Activated CD8-positive, alpha-beta T cell treated with anti-CD3 and anti-CD28 coated beads, Interleukin-2, amount 10 ng/mL, durations not matched to agents 7 days and 5 days (primary cell): ENCODE results near the gene KIF5B. TPM values are rescaled to one million over a fixed set of nuclear protein-coding genes. Genes with fewer than 3 reads are reported as not detected.
A peak's percentile ranks its signal among the peaks of the same experiment; 100 is the strongest.
"Not testable (repeated sequence)": the region's sequence is repeated elsewhere in the genome, so short reads cannot be mapped to it uniquely, and the experiment has no call there.

Experiments
- ATAC-seq: fragments of 150-1000 bp; cut with Tn5 transposase; one replicate; pipeline ENCODE4 v1.10.0; 2021; ENCODE audit warnings: moderate library complexity
- CTCF ChIA-PET: fragments of 350-600 bp; sonication (Branson Sonifier 250); formaldehyde crosslinking; loops from one replicate; lab custom pipeline; 2021; ENCODE audit warnings: antibody characterized with exemption; lab: Charles Lee
- POLR2A ChIA-PET: fragments of 350-600 bp; sonication (Branson Sonifier 250); formaldehyde crosslinking; loops from one replicate; lab custom pipeline; 2021; ENCODE audit warnings: antibody characterized with exemption; lab: Charles Lee
- DNase-seq: peaks from one replicate; pipeline ENCODE4 v3.0.0-alpha.2; 2020
- H3K27ac Mint-ChIP-seq: one replicate; pipeline ENCODE4 v1.8.0; 2021; ENCODE audit warnings: mild to moderate bottlenecking, mixed read lengths
- H3K27me3 Mint-ChIP-seq: one replicate; pipeline ENCODE4 v1.8.0; 2021; ENCODE audit warnings: low read depth, mixed read lengths
- H3K36me3 Mint-ChIP-seq: one replicate; pipeline ENCODE4 v1.8.0; 2021; ENCODE audit warnings: low read depth, mixed read lengths
- H3K4me1 Mint-ChIP-seq: one replicate; pipeline ENCODE4 v1.8.0; 2021; ENCODE audit warnings: low read depth, mixed read lengths
- H3K4me3 Mint-ChIP-seq: one replicate; pipeline ENCODE4 v1.8.0; 2021; ENCODE audit warnings: mild to moderate bottlenecking, mixed read lengths
- H3K9me3 Mint-ChIP-seq: one replicate; pipeline ENCODE4 v1.8.0; 2022; ENCODE audit warnings: mixed read lengths; ENCODE audit not compliant: insufficient read depth
- total RNA-seq, 2 experiments: library from RNA; stranded (reverse); gene quantifications; one replicate each; pipeline ENCODE4 v1.2.3, GENCODE V29; 2021

The KIF5B gene
- total RNA-seq, 2 experiments from 2014 or later = 57.8 to 61.5 TPM

GRCh38 chr10:32077896-32078485 lies 21.8 kb upstream of the KIF5B start:
- POLR2A ChIA-PET = no interaction called here
- DNase-seq = no peak
- no peak for ATAC-seq
- no peak overlapping the region for H3K27ac Mint-ChIP-seq
- peaks cover 12% of the 10 kb centered on the region for H3K27me3 Mint-ChIP-seq
- CTCF ChIA-PET = no interaction called here
- no peaks in the 10 kb centered on the region for H3K36me3 Mint-ChIP-seq
- H3K4me1 Mint-ChIP-seq = no peaks in the 10 kb centered on the region
- no peaks in the 10 kb centered on the region for H3K9me3 Mint-ChIP-seq
- no peak overlapping the region for H3K4me3 Mint-ChIP-seq

GRCh38 chr10:32073659-32074058 lies 17.4 kb upstream of the KIF5B start:
- H3K27me3 Mint-ChIP-seq = peaks cover 12% of the 10 kb centered on the region
- ChIA-PET CTCF (no interaction called here), POLR2A (interaction anchor here (0.7 kb wide), 1 partner anchor 17 kb away, joined by 3 read pairs; the partner anchor contains the start of gene KIF5B)
- H3K27ac Mint-ChIP-seq = no peak overlapping the region
- no peak for ATAC-seq
- no peak overlapping the region for H3K4me3 Mint-ChIP-seq
- no peak for DNase-seq
- no peaks in the 10 kb centered on the region for H3K36me3 Mint-ChIP-seq
- H3K4me1 Mint-ChIP-seq = no peaks in the 10 kb centered on the region
- H3K9me3 Mint-ChIP-seq = no peaks in the 10 kb centered on the region

- Mint-ChIP-seq H3K4me1 (no peaks in the 10 kb centered on the region), H3K36me3 (no peaks in the 10 kb centered on the region), H3K27me3 (peaks cover 12% of the 10 kb centered on the region), H3K27ac (no peak overlapping the region), H3K4me3 (no peak overlapping the region), H3K9me3 (no peaks in the 10 kb centered on the region)
- ChIA-PET CTCF (no interaction called here), POLR2A (interaction anchor here (0.7 kb wide), 1 partner anchor 17 kb away, joined by 3 read pairs; the partner anchor contains the start of gene KIF5B)
- ATAC-seq (no peak), DNase-seq (no peak)
These were observed 16.9 kb upstream of the KIF5B start for GRCh38 chr10:32073128-32073527.

- POLR2A ChIA-PET = no interaction called here
- Mint-ChIP-seq H3K27ac (no peak overlapping the region), H3K27me3 (peaks cover 12% of the 10 kb centered on the region), H3K9me3 (no peaks in the 10 kb centered on the region), H3K36me3 (no peaks in the 10 kb centered on the region), H3K4me3 (no peak overlapping the region), H3K4me1 (no peaks in the 10 kb centered on the region)
- no peak for DNase-seq
- ATAC-seq = no peak
- CTCF ChIA-PET = no interaction called here
These were observed 16.0 kb upstream of the KIF5B start for GRCh38 chr10:32072025-32072800.

GRCh38 chr10:32070645-32071044 lies 14.4 kb upstream of the KIF5B start:
- H3K4me3 Mint-ChIP-seq = no peak overlapping the region
- DNase-seq (no peak), ATAC-seq (no peak)
- H3K27me3 Mint-ChIP-seq = peaks cover 12% of the 10 kb centered on the region
- no peaks in the 10 kb centered on the region for H3K9me3 Mint-ChIP-seq
- POLR2A ChIA-PET = no interaction called here
- H3K4me1 Mint-ChIP-seq = no peaks in the 10 kb centered on the region
- no peaks in the 10 kb centered on the region for H3K36me3 Mint-ChIP-seq
- H3K27ac Mint-ChIP-seq = no peak overlapping the region
- CTCF ChIA-PET = no interaction called here

- ChIA-PET CTCF (no interaction called here), POLR2A (no interaction called here)
- Mint-ChIP-seq H3K4me1 (no peaks in the 10 kb centered on the region), H3K9me3 (no peaks in the 10 kb centered on the region), H3K4me3 (no peak overlapping the region), H3K27me3 (peaks cover 4% of the 10 kb centered on the region), H3K27ac (no peak overlapping the region), H3K36me3 (no peaks in the 10 kb centered on the region)
- ATAC-seq (no peak), DNase-seq (no peak)
These were observed 12.3 kb upstream of the KIF5B start for GRCh38 chr10:32068569-32068968.

GRCh38 chr10:32067931-32068330 lies 11.7 kb upstream of the KIF5B start:
- DNase-seq, H3K36me3 Mint-ChIP-seq, CTCF ChIA-PET, H3K4me3 Mint-ChIP-seq, ATAC-seq, POLR2A ChIA-PET, H3K4me1 Mint-ChIP-seq, H3K27me3 Mint-ChIP-seq, H3K27ac Mint-ChIP-seq, H3K9me3 Mint-ChIP-seq: not testable (repeated sequence)

GRCh38 chr10:32065856-32066255 lies 9.6 kb upstream of the KIF5B start:
- no peaks in the 10 kb centered on the region for H3K4me1 Mint-ChIP-seq
- DNase-seq (no peak), ATAC-seq (no peak)
- POLR2A ChIA-PET = no interaction called here
- peaks cover 6% of the 10 kb centered on the region for H3K27me3 Mint-ChIP-seq
- no peak overlapping the region for H3K4me3 Mint-ChIP-seq
- no peaks in the 10 kb centered on the region for H3K36me3 Mint-ChIP-seq
- no peaks in the 10 kb centered on the region for H3K9me3 Mint-ChIP-seq
- no peak overlapping the region for H3K27ac Mint-ChIP-seq
- CTCF ChIA-PET = no interaction called here

GRCh38 chr10:32061440-32061839 lies 5.2 kb upstream of the KIF5B start:
- H3K9me3 Mint-ChIP-seq = no peaks in the 10 kb centered on the region
- H3K4me3 Mint-ChIP-seq = no peak overlapping the region
- DNase-seq = no peak
- no peak for ATAC-seq
- no peak overlapping the region for H3K27ac Mint-ChIP-seq
- no peaks in the 10 kb centered on the region for H3K36me3 Mint-ChIP-seq
- H3K27me3 Mint-ChIP-seq = peaks cover 6% of the 10 kb centered on the region
- ChIA-PET CTCF (no interaction called here), POLR2A (no interaction called here)
- H3K4me1 Mint-ChIP-seq = peaks cover 11% of the 10 kb centered on the region

- DNase-seq (no peak), ATAC-seq (no peak)
- no peaks in the 10 kb centered on the region for H3K9me3 Mint-ChIP-seq
- ChIA-PET CTCF (interaction anchor here (1.2 kb wide), 1 partner anchor 9 kb away, joined by 3 read pairs; no protein-coding TSS in a partner anchor), POLR2A (no interaction called here)
- peaks cover 6% of the 10 kb centered on the region for H3K27me3 Mint-ChIP-seq
- peaks cover 2% of the 10 kb centered on the region for H3K36me3 Mint-ChIP-seq
- peaks cover 12% of the 10 kb centered on the region for H3K4me1 Mint-ChIP-seq
- no peak overlapping the region for H3K4me3 Mint-ChIP-seq
- no peak overlapping the region for H3K27ac Mint-ChIP-seq
These were observed 4.1 kb upstream of the KIF5B start for GRCh38 chr10:32060347-32060746.

- peaks cover 10% of the 10 kb centered on the region for H3K36me3 Mint-ChIP-seq
- H3K4me3 Mint-ChIP-seq = no peak overlapping the region
- ChIA-PET CTCF (interaction anchor here (1.2 kb wide), 1 partner anchor 8 kb away, joined by 3 read pairs; no protein-coding TSS in a partner anchor), POLR2A (no interaction called here)
- H3K4me1 Mint-ChIP-seq = peaks cover 15% of the 10 kb centered on the region
- peaks cover 5% of the 10 kb centered on the region for H3K27me3 Mint-ChIP-seq
- DNase-seq = no peak
- no peak for ATAC-seq
- H3K9me3 Mint-ChIP-seq = no peaks in the 10 kb centered on the region
- H3K27ac Mint-ChIP-seq = no peak overlapping the region
These were observed 3.2 kb upstream of the KIF5B start for GRCh38 chr10:32059472-32059871.

- peaks cover 20% of the 10 kb centered on the region for H3K36me3 Mint-ChIP-seq
- H3K27ac Mint-ChIP-seq = peak overlapping the region; percentile 97
- H3K27me3 Mint-ChIP-seq = no peaks in the 10 kb centered on the region
- ChIA-PET POLR2A (interaction anchor here (0.9 kb wide), 1 partner anchor 16 kb away, joined by 3 read pairs; no protein-coding TSS in a partner anchor), CTCF (interaction anchor here (1.7 kb wide), 1 partner anchor 195 kb away, joined by 4 read pairs; no protein-coding TSS in a partner anchor)
- H3K4me3 Mint-ChIP-seq = peak overlapping the region; percentile 97
- ATAC-seq = no peak
- peaks cover 32% of the 10 kb centered on the region for H3K4me1 Mint-ChIP-seq
- no peaks in the 10 kb centered on the region for H3K9me3 Mint-ChIP-seq
- no peak for DNase-seq
These were observed 779 bp upstream of the KIF5B start for GRCh38 chr10:32057036-32057372.
